GM19328 (cell line): ENCODE data around the gene CSNK1G2.

Experiments used
- ATAC-seq: cut with Tn5 transposase; IDR thresholded peaks from one replicate; pipeline ENCODE4 v1.9.1; 2021; ENCODE audit warnings: mild to moderate bottlenecking, moderate library complexity; ENCODE audit not compliant: unreplicated experiment

CSNK1G2 gene

DNA sequence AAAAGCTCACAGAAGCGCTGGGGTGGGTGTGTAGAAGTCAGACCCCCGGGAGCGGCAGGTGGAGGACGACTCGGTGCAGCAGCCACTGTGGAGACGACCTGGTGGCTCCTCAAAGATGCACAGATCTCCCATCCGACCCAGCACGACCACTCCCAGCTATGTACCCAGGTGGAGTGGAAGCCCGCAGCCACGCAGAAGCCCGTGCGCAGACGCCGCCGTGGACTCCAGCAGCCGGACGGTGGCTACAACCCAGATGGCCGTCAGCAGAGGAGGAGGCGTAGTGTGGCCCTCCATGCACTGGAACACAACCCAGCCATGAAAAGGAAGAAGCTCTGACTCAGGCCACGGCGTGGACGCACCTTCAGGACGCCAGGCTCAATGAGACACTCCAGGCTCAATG lies 21.7 kb downstream of the CSNK1G2 start:
- no peak for ATAC-seq

DNA sequence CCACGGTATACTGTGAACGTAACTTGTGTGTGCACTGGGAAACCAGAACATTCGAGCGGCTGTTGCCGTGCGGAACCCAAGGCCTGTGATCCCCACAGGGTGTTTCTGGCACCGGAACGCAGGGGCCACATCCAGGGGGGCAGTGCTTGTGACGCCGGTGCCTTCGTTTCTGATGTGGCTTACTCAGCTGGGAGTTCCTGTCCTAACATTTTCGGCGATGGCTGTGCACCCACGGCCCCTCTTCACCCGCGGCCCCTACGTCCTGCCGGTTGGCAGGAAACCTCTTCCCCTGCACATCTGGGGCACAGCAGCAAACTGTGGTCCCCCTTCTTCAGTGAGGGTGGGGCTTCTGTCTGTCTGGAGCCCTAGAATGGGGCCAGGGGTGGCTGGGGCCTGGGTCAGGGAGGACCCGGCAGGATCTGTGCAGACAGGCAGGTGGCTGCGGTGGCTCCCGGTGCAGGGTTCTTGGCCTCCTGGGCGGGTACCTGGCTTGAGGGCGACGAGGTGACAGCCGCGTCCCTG lies 26.2 kb downstream of the CSNK1G2 start:
- no peak for ATAC-seq

DNA sequence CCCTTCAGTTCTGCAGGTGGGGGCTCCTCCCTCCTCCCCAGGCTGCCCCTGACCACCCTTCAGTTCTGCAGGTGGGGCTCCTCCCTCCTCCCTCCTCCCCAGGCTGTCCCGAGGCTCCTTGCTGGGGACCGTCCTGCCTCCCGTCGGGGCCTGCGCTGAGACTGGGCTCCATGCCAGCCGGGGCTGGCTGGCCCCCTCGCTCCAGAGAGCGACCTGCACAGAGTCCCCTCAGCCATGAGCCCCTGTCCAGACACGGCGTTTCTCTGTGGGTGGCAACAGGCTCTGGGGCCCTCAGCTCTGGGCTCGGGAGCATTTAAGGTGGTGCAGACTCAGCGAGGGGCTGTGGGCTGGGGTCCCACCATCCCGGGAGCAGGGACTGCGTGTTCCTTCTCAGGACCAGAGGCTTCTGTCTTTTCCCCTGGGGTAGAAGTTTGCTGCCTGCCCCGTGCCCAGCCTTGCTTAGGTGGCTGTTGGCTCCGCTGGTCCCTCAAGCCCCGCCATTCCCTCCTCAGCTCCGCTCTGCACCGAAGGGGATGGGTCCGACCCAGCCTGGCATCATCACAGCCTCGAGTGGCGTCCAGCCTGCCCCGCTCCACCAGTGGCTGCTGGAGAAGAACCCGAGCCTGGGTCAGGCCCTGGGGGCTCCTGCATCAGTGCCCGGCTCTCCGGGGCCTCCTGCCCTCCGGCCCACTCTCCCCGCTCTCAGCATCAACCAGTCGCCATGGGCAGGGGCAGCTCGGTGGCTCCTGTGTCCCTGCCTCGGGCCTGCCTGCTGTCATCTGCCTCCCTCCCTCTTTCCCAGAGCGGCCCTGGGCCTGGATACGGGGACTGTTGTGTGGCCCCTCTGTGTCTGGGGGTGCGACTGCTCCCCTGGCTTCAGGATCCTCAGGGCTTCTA lies 27.6 kb downstream of the CSNK1G2 start:
- ATAC-seq: no peak

DNA sequence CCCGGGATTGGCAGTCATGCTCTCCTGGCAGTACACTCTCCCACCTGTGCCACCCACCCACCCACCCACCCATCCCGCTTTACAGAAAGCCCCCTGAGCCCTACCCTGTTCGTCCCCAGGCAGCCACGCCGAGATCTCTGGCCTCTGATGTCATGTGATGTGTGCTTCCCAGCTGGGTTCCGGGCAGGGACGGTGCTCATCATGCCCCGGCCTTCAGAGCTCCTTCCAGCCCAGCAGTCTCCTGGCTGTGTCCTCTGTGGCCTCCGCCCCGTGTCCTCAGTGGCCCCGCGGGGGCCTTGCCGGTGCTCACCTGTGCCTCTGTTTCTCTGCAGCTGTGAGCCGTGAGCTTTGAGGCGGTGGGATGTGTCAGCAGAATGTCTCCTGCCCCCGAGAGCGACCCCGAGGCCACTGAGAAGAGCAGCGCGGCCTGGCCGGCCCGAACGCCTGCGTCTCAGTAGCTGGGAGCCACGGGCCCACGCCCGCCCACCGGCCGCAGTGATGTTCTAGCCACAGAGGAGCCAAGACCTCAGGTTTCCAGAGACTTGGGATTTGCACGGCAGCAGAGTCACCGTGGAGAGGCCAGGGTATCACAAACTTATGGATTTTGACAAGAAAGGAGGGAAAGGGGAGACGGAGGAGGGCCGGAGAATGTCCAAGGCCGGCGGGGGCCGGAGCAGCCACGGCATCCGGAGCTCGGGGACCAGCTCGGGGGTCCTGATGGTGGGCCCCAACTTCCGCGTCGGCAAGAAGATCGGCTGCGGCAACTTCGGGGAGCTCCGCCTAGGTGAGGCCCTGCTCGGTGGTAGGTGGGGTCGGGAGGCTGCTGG lies 28.4 kb downstream of the CSNK1G2 start:
- ATAC-seq: no peak

DNA sequence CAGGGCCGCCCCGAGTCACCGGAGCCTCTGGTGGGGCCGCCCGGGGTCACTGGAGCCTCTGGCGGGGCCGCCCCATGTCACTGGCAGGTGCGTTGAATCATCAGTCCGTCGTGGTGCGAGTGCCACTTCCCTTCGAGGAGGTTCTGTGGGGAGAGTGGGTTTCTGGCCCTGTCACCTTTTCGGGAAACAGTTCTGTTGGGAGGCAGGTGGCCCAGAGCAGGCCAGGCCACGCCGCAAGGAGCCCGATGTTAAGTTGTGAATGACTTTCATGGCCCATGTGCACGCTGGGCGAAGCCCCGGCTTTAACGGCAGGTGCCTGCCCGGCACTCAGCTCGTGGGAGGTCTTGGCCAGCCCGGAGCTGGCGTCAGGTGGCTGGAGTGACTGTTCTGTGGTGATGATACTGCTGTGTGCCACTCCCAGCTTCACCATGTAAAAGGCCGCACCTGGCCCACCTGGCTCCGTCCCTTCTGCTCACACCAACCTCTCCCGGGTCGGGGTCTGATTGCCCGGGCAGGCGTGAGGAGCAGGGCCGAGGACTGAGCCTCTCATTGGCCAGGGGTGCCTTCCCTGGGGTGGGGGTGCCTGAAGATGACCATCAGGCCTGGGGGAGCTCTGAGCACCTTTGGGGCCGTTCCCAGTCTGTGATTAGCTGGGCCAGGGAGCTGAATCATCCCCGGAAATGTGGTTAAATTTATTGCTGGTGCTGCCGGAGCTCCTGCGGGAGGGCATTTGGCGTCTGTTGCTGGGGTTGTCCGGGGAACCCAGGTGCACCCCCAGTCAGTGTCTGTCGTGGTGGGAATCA lies 29.2 kb downstream of the CSNK1G2 start:
- ATAC-seq: no peak

DNA sequence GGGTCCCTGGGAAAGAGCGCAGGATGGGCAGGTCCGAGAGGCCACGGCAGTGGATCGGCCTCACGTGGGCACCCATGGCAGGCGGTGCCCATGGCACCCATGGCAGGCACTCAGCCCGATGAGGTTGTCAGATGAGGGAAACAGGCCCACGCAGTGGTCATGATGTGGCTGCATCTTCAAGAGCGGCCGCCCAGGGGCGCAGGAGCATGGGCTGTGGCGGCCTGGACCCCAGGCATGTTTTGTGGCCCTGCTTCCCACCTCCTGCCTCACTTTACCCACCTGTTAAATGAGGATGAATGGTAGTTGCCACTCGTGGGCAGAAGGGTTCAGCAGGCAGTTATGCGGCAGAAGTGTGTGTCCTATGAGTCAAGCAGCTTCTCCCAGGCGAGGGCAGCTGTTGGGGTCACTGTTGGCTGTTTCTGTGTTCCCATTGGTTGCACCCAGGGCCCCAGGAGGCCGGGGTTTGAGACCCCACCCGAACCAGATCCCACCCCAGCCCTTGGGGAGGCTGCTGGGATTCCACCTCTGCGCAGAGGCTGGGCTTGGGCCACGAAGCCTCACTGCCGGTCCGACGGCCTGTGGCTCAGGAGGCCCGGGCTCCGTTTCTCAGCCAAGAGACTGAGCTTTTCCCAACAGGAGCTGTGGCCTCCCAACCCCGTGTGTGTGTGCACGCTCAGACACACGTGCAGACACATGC lies 30.0 kb downstream of the CSNK1G2 start:
- no peak for ATAC-seq

DNA sequence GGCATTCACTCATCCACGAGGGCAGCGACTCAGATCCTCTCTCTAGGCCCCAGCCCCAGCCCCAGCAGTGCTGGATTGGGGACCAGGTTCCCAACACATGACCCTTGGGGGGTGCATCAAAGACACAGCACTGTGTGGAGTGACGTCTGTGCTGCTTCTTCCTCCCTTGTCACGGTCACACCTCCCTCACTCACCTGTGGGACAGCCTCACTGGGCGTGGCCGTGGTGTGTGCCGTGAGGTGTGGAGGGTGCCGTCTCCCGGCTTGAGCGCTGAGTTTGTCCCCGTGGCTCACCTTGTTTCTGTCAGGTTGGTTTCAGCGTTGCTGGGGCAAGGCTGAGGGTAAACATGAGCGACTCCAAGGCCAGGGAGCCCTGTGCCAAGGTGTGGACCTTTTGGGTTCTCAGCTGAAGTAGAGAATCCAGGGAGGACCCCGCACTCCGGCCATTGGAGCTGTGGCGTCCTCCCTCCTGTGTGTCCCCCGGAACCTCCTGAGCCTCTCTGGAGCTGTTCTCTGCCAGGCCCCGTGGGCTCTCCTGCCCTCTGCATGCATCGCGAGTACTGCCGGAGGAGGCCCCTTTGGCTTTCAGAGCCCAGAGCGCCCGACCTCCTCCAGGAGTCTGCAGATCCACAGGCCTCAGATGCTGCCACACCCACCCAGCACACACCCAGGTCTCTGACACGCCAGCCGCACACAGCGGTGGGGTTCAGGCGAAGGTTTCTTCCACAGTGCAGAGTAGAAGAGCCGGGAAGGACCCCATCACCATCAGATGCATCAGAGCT lies 33.6 kb downstream of the CSNK1G2 start:
- ATAC-seq: no peak

DNA sequence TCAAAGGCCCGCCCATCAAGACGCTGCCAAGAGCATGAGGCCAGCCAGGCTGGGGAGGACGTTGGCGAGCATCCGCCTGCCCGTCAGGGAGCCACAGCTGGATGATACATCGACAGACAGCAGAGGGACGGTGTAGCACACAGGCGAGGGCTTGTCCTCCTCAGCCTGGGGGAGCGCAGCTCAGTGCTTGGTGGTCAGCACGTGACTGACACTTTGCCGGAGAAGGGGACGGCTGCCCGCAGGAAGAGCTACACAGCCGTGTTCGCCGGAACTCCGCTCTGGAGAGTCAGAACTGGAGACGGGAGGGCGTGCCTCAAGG lies 34.1 kb downstream of the CSNK1G2 start:
- no peak for ATAC-seq

DNA sequence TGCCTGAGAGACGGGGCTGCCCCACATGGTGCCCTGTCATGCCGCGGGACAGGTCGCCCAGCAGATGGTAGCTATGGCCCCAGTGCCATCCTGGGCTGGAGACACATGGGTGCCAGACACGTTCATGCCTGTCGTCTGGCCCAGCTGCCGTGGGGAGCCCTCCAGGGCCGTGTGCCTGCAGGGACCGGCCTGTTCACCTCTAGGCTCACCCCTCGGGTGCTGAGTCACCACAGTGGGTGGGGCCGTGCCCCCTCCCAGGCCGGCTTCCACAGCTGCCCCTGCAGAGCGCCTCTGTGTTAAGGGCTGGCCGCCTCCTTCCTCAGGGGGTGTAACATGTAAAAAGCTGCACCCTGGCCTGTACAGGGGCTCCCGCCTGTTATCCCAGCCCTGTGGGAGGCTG lies 36.1 kb downstream of the CSNK1G2 start:
- no peak for ATAC-seq

DNA sequence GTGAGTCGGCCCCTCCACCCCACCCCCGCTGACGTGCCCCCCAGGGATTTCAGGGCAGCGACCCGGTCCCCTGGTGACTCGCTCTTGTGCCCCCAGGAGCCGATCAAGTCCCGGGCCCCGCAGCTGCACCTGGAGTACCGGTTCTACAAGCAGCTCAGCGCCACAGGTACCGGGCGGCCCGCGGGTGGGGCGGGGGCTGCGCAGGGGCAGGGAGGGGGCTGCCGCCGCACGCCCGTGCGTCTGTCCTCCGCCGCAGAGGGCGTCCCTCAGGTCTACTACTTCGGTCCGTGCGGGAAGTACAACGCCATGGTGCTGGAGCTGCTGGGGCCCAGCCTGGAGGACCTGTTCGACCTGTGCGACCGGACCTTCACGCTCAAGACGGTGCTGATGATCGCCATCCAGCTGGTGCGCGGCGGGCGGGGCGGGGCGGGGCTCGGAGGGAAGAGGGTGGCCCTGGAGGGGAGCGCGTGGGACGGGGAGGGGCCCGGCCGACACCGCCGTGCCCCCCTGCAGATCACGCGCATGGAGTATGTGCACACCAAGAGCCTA lies 37.4 kb downstream of the CSNK1G2 start:
- no peak for ATAC-seq

DNA sequence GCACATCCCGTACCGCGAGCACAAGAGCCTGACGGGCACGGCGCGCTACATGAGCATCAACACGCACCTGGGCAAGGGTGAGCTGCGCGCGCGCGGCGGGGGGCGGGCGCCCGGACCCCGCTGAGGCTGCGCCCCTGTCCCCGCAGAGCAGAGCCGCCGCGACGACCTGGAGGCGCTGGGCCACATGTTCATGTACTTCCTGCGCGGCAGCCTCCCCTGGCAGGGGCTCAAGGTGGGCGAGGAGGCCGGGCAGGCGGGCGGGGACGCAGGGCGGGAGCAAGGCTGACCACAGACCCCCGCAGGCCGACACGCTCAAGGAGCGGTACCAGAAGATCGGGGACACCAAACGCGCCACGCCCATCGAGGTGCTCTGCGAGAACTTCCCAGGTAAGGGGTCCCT lies 38.0 kb downstream of the CSNK1G2 start:
- ATAC-seq: no peak

DNA sequence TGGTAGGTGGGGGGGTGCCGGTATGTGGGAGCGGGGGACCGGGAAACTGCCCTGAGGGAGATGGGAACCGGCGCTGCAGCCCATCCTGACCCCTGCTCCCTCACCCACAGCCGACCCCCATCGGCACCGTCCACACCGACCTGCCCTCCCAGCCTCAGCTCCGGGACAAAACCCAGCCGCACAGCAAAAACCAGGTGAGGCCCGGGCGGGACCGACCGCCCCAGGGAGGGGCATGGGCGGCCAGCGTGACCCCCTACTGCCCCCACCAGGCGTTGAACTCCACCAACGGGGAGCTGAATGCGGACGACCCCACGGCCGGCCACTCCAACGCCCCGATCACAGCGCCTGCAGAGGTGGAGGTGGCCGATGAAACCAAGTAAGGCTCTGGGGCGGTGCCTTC lies 38.7 kb downstream of the CSNK1G2 start:
- ATAC-seq: no peak

DNA sequence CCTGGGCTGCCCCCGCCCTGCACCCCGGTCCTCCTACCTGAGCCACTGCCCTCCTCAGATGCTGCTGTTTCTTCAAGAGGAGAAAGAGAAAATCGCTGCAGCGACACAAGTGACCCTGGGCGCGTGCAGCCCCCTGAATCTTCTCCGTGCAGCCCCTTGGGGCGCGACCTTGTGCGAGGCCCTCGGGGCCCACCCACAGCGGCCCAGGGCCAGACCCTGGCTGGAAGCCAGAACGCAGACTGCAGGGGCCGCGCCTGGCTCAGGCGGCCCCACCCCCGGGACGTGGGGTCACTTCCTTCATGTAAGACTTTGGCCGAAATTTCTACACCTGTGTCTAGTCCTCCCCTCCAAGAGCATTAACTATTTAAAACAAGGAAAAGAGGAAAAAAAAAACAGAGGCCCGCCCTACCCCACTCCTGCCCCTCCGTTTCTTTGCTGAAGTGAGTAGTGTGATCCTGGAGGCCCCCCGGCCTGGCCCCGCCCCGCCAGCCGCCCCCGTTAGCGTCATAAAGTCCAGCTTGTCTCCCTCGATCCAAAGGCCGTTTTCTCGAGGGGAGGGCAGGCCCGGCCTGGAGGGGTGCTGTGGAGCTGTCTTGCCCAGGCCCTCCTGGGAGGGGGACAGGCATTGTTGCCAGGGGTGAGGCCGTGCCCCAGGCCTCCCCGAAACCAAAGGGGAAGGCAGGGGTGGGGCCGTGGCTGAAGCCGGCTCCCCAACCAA lies 39.3 kb downstream of the CSNK1G2 start:
- no peak for ATAC-seq

DNA sequence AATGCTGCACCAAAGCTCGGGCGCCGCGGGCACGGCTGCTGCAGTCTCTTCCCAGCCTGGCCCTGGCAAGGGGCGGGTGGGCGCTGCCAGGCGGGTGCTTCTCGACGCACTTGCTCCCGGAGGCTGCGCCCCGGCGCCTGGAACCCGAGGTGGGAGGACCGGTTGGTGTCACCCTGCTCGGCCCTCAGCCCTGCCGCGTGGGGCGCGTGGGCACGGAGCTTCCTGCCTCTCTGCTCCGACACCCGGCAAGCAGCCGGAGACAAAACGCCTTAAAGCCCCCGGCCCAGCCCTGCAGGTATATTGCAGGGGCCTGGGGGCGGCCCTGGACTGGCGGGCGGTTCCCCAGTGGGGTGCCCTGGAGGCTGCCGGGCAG lies 39.8 kb downstream of the CSNK1G2 start:
- ATAC-seq: no peak

DNA sequence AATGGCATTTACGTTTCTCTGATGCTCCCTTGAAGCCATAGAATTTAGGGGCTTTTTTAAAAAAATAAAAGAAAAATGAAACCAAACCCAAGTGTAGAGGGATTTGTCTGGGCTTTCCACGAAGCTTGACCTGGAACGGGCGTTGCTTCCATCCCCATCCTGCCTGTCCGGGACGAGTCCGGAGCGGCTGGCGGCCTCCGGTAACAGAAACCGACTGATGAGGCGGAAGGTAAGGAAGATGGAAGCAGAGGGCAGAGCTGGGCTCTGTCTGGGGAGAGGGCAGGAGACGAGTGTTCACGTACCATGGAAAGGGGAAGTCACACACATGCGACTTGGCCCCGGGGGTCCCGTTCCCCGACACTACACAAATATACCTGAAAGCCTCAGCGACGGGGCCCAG lies 40.3 kb downstream of the CSNK1G2 start:
- ATAC-seq: no peak

DNA sequence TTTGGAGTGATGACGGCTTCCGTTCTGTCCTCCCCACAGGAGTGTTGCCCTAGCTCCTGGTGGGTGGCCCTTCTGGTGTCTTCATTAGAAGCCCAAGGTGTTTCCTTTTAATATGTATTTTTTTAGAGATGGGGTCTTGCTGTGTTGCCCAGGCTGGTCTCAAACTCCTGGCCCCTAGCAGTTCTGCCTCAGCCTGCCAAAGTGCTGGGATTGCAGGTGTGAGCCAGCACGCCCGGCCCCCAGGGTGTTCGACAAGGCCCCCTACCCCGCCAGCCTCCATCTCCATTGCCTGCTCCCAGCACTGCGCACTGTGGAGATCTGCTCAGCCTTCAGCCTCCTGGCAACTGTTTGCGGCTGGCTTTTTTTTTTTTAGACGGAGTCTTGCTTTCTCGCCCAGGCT lies 43.4 kb downstream of the CSNK1G2 start:
- no peak for ATAC-seq

DNA sequence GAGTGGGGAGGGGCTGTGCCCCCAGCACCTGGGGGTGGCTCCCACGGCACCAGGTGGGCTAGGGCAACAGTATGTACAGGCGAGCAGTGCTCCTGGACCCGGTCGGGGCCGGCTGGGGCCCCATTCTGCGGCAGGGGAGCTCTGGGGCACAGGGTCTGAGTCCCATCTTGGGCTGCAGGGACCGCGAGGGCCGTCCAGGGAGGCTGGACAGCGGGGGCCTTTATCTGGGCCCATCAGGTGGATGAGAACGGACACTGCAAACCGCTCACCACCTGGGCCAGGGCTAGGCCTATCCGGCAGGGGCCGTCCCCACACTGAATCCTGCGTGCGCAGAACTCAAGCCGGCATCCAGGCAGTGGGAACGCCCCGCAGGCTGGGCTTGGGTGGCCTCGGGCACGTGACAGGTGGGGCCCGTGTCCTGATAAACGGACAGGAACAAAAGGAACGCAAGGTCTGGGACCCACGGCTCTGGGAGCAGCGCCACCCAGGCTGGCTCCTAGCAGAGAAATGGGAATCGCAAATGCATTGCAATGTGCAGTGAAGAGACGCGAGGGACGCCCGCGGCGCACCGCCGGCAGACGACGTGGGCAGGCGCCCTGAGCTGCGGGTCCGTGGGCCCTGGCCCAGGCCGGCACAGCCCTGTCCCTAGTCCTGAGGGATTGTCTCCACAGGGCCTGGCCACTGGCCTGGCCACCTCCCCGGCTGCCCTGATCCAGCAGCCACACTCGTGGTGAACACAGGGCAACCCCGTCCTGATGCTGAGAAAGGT lies 44.8 kb downstream of the CSNK1G2 start:
- ATAC-seq: no peak
